Bronchial epithelial cell (primary cell): Measurements from ENCODE around the gene PCSK9. TPM values are rescaled to one million over a fixed set of nuclear protein-coding genes. Genes with fewer than 3 reads are reported as not detected.

Experiments
- DNase-seq: peaks from one replicate; pipeline ENCODE4 v3.0.0-alpha.2; 2010; ENCODE audit warnings: low read depth
- FAIRE-seq: peaks from 2 replicates; lab custom pipeline; 2011; peaks lifted over from hg19 to GRCh38; lab: Jason Lieb, UNC
- H3K27me3 ChIP-seq: 2 replicates; pipeline ENCODE4 v1.5.1; 2011; ENCODE audit warnings: low read length; ENCODE audit not compliant: control insufficient read depth, insufficient read depth
- H3K36me3 ChIP-seq: 2 replicates; pipeline ENCODE4 v1.5.1; 2011; ENCODE audit warnings: low read length; ENCODE audit not compliant: control insufficient read depth, insufficient read depth
- H3K4me3 ChIP-seq: 2 replicates; pipeline ENCODE4 v1.5.1; 2011; ENCODE audit warnings: mild to moderate bottlenecking, low read depth, low read length, control low read depth
- total RNA-seq: library from RNA; depleted of rRNA; stranded (reverse); fragments of >200 nt; gene quantifications from 2 replicates; pipeline ENCODE4 v1.2.1, GENCODE V29; 2014
- TF ChIP-seq, protein P1 (sequence below): IDR thresholded peaks from 2 replicates; pipeline ENCODE4 v1.5.1; 2011; ENCODE audit warnings: mild to moderate bottlenecking, moderate library complexity, low read length, control low read depth, inconsistent platforms; ENCODE audit not compliant: insufficient read depth, severe bottlenecking

The PCSK9 gene
- total RNA-seq, 1 donor from 2014 or later: 11.3 TPM

- Histone ChIP-seq H3K36me3 (no peaks in the 10 kb centered on the region), H3K4me3 (no peak overlapping the region), H3K27me3 (peaks cover 1% of the 10 kb centered on the region)
- TF ChIP-seq, protein P1, sequence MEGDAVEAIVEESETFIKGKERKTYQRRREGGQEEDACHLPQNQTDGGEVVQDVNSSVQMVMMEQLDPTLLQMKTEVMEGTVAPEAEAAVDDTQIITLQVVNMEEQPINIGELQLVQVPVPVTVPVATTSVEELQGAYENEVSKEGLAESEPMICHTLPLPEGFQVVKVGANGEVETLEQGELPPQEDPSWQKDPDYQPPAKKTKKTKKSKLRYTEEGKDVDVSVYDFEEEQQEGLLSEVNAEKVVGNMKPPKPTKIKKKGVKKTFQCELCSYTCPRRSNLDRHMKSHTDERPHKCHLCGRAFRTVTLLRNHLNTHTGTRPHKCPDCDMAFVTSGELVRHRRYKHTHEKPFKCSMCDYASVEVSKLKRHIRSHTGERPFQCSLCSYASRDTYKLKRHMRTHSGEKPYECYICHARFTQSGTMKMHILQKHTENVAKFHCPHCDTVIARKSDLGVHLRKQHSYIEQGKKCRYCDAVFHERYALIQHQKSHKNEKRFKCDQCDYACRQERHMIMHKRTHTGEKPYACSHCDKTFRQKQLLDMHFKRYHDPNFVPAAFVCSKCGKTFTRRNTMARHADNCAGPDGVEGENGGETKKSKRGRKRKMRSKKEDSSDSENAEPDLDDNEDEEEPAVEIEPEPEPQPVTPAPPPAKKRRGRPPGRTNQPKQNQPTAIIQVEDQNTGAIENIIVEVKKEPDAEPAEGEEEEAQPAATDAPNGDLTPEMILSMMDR: no peak
- DNase-seq (no peak), FAIRE-seq (no peak)
Observed at GRCh38 chr1:54997711-54997986, 41.7 kb upstream of the PCSK9 start.

DNA sequence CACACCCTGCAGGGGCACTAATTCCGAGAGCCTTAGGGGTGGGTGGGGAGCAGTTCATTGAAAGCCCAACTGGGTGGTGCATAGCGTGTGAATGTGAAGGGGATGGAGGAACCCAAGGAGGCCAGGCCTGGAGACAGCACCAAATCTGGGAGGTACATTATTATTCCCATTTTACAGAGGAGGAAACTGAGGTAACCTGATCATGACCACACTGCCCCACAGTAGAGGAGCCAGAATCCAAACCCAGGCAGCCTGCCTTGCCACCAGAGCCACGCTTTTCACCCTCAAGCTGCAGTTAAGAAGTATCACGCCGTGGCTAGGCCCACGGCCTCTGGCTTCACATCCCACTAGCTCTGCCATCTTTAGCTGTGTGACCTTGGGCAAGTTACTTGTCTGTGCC is 41.2 kb upstream of the PCSK9 start:
- no peak overlapping the region for H3K4me3 ChIP-seq
- DNase-seq (no peak), FAIRE-seq (peak; percentile 32)
- no peaks in the 10 kb centered on the region for H3K36me3 ChIP-seq
- peaks cover 1% of the 10 kb centered on the region for H3K27me3 ChIP-seq
- TF ChIP-seq, protein P1: no peak

- FAIRE-seq: no peak
- TF ChIP-seq, protein P1: no peak
Observed at GRCh38 chr1:54998677-54999076, 40.7 kb upstream of the PCSK9 start, which contains the start of gene BSND. BSND (plus strand) TSS chr1:54998933; CDS start chr1:54999187, 254 bp downstream.

GRCh38 chr1:55000110-55001085 is 39.0 kb upstream of the PCSK9 start:
- H3K4me3 ChIP-seq: no peak overlapping the region
- TF ChIP-seq, protein P1: no peak
- FAIRE-seq (no peak), DNase-seq (no peak)
- H3K27me3 ChIP-seq: peaks cover 1% of the 10 kb centered on the region
- H3K36me3 ChIP-seq: no peaks in the 10 kb centered on the region

More at GRCh38 chr1:54998677-54999076, 40.7 kb upstream of the PCSK9 start, which contains the start of gene BSND:
- H3K27me3 ChIP-seq: peaks cover 1% of the 10 kb centered on the region
- DNase-seq: no peak
- no peaks in the 10 kb centered on the region for H3K36me3 ChIP-seq
- no peak within 1 kb of the TSS for H3K4me3 ChIP-seq

- Histone ChIP-seq H3K4me3 (no peak overlapping the region), H3K27me3 (peaks cover 1% of the 10 kb centered on the region), H3K36me3 (no peaks in the 10 kb centered on the region)
- no peak for DNase-seq
- TF ChIP-seq, protein P1: no peak
- FAIRE-seq: no peak
Observed at GRCh38 chr1:55001311-55001710, 38.0 kb upstream of the PCSK9 start.
